D721Med (cell line): Measurements from ENCODE around the gene EPHA6.

Source experiments
- DNase-seq: peaks from one replicate; pipeline ENCODE4 v3.0.0; 2011; ENCODE audit warnings: low spot score; ENCODE audit not compliant: insufficient read length
- FAIRE-seq: peaks from 2 replicates; lab custom pipeline; 2011; peaks lifted over from hg19 to GRCh38; lab: Jason Lieb, UNC
- CTCF ChIP-seq: IDR thresholded peaks from 2 replicates; pipeline ENCODE4 v1.5.1; 2012; ENCODE audit warnings: mild to moderate bottlenecking, control low read depth; ENCODE audit not compliant: insufficient read depth; ENCODE audit errors: missing control alignments

Gene EPHA6

DNA sequence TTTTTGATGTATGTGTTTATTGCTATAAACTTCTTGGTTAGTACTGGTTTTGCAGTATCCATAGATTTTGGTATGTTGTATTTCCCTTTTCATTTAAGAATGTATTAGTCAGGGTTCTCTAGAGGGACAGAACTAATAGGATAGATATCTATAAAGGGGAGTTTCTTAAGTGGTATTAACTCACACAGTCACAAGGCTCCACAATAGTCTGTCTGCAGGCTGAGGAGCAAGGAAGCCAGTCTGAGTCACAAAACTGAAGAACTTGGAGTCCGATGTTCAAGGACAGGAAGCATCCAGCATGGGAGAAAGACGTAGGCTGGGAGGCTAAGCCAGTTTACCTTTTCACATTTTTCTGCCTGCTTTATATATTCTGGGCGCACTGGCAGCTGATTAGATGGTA is 958.5 kb downstream of the EPHA6 start:
- DNase-seq, result no peak
- no peak for TF ChIP-seq CTCF
- no peak for FAIRE-seq

DNA sequence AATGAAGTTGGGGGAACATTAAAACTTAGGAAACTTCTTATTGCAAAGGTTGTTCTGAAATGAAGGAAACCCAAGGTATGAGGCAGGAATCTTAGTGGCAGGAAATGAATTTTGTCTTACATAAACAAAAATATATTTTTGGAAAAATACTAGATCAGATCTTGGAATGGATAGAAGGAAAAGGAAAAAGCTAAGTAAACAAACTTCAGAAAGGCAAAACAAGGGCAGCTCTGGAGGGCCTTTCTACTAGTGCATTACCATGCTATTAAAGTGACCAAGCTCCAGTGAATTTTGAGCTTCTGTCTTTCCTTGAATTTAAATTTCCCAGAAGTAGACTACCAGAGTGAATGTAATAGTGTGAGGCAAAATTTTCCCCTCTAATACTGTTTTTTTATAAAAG is 963.8 kb downstream of the EPHA6 start:
- DNase-seq (no peak), FAIRE-seq (no peak)
- no peak for TF ChIP-seq CTCF

DNA sequence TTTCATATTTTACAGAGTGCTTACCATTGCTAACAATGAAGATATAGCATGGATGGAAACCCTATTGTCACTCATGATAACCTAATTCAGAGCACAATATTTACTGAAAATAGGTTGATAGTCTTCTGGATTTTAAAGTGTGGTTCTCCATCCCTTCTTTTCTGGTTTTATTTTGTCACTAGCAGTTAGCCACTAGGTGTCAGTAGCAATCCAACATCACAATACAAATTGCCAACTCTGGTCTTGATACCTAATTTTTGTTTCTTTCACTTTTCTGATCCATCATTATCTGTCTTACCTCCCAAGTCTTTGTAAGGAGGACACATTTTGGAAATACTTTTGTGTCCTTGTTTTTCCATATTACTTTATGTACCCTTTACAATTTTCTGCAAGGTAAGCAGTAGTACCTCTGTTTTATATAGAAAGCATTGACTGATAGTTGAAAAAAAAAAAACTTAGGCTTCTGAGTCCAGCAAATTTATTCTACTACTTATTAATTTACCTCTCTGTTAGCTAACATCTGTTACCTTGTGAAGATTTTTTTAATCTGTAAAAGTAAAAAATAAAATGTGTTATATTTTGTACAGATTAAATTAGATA is 979.1 kb downstream of the EPHA6 start:
- peak; percentile 11 for FAIRE-seq
- DNase-seq, result no peak
- peak; percentile 86 for TF ChIP-seq CTCF

- no peak for TF ChIP-seq CTCF
- FAIRE-seq (no peak), DNase-seq (no peak)
These were observed 981.6 kb downstream of the EPHA6 start for GRCh38 chr3:97795951-97796350.
